ENCODE measurements around the gene KLF11.
"Not testable (repeated sequence)": the region's sequence is repeated elsewhere in the genome, so short reads cannot be mapped to it uniquely, and the experiment has no call there.

KLF11 gene

GRCh38 chr2:10029875-10030223 is 13.5 kb upstream of the KLF11 start:
- ATAC-seq (no peak), DNase-seq (no peak)
- Mint-ChIP-seq H3K27ac (peak overlapping the region; percentile 72 to 88), H3K27me3 (no peaks in the 10 kb centered on the region), H3K4me3 (peak overlapping the region; percentile 56 to 82), H3K9me3 (no peaks in the 10 kb centered on the region), H3K4me1 (peaks cover 27% of the 10 kb centered on the region)

GRCh38 chr2:10030311-10030736 is 13.0 kb upstream of the KLF11 start:
- Mint-ChIP-seq H3K27me3 (no peaks in the 10 kb centered on the region), H3K4me3 (no peak overlapping the region), H3K27ac (peak overlapping the region in 1 of 2 donors; percentile 29), H3K9me3 (no peaks in the 10 kb centered on the region), H3K4me1 (peaks cover 31% of the 10 kb centered on the region)
- ATAC-seq, result no peak
- DNase-seq, result no peak

GRCh38 chr2:10030798-10031197 is 12.6 kb upstream of the KLF11 start:
- not testable (repeated sequence) for H3K27ac Mint-ChIP-seq, H3K27me3 Mint-ChIP-seq, DNase-seq, H3K4me3 Mint-ChIP-seq, ATAC-seq, H3K9me3 Mint-ChIP-seq
- peaks cover 35% of the 10 kb centered on the region for H3K4me1 Mint-ChIP-seq

GRCh38 chr2:10031886-10032745 is 11.2 kb upstream of the KLF11 start:
- Mint-ChIP-seq H3K27me3 (no peaks in the 10 kb centered on the region), H3K4me1 (peaks cover 42% of the 10 kb centered on the region), H3K9me3 (no peaks in the 10 kb centered on the region), H3K4me3 (no peak overlapping the region), H3K27ac (no peak overlapping the region)
- no peak for DNase-seq
- ATAC-seq, result no peak

GRCh38 chr2:10032746-10033105 is 10.6 kb upstream of the KLF11 start:
- Mint-ChIP-seq H3K4me3 (no peak overlapping the region), H3K27ac (no peak overlapping the region), H3K4me1 (peaks cover 42% of the 10 kb centered on the region), H3K27me3 (no peaks in the 10 kb centered on the region), H3K9me3 (no peaks in the 10 kb centered on the region)
- no peak for DNase-seq
- no peak for ATAC-seq

GRCh38 chr2:10033251-10034006 is 9.9 kb upstream of the KLF11 start:
- DNase-seq, result no peak
- no peak for ATAC-seq
- H3K4me3 Mint-ChIP-seq, result no peak overlapping the region
- peaks cover 40% of the 10 kb centered on the region for H3K4me1 Mint-ChIP-seq
- peak overlapping the region in 1 of 2 donors; percentile 87 for H3K27ac Mint-ChIP-seq
- no peaks in the 10 kb centered on the region for H3K9me3 Mint-ChIP-seq
- H3K27me3 Mint-ChIP-seq, result no peaks in the 10 kb centered on the region

- H3K27ac Mint-ChIP-seq, result no peak overlapping the region
- ATAC-seq (no peak), DNase-seq (no peak)
- H3K4me3 Mint-ChIP-seq, result no peak overlapping the region
- H3K27me3 Mint-ChIP-seq, result no peaks in the 10 kb centered on the region
- peaks cover 30% of the 10 kb centered on the region for H3K4me1 Mint-ChIP-seq
- H3K9me3 Mint-ChIP-seq, result no peaks in the 10 kb centered on the region
Observed at GRCh38 chr2:10034333-10035052, 8.9 kb upstream of the KLF11 start.

GRCh38 chr2:10035053-10035422 is 8.3 kb upstream of the KLF11 start:
- no peaks in the 10 kb centered on the region for H3K9me3 Mint-ChIP-seq
- no peak overlapping the region for H3K27ac Mint-ChIP-seq
- no peaks in the 10 kb centered on the region for H3K27me3 Mint-ChIP-seq
- H3K4me1 Mint-ChIP-seq, result peaks cover 24% of the 10 kb centered on the region
- no peak for ATAC-seq
- H3K4me3 Mint-ChIP-seq, result no peak overlapping the region
- DNase-seq, result no peak

GRCh38 chr2:10035633-10036032 is 7.7 kb upstream of the KLF11 start:
- H3K27ac Mint-ChIP-seq, result peak overlapping the region in 1 of 2 donors; percentile 4
- DNase-seq (no peak), ATAC-seq (no peak)
- H3K27me3 Mint-ChIP-seq, result no peaks in the 10 kb centered on the region
- H3K4me1 Mint-ChIP-seq, result peaks cover 19% of the 10 kb centered on the region
- H3K9me3 Mint-ChIP-seq, result no peaks in the 10 kb centered on the region
- H3K4me3 Mint-ChIP-seq, result no peak overlapping the region

GRCh38 chr2:10036095-10036884 is 7.1 kb upstream of the KLF11 start:
- Mint-ChIP-seq H3K27me3 (peaks cover under 1% of the 10 kb centered on the region), H3K27ac (no peak overlapping the region), H3K4me1 (peaks cover 19% of the 10 kb centered on the region), H3K4me3 (no peak overlapping the region), H3K9me3 (no peaks in the 10 kb centered on the region)
- DNase-seq (peak in 1 of 2 donors; percentile 64), ATAC-seq (peak; percentile 86)

- no peaks in the 10 kb centered on the region for H3K9me3 Mint-ChIP-seq
- peaks cover 17% of the 10 kb centered on the region for H3K27me3 Mint-ChIP-seq
- ATAC-seq, result no peak
- H3K27ac Mint-ChIP-seq, result no peak overlapping the region
- peaks cover 28% of the 10 kb centered on the region for H3K4me1 Mint-ChIP-seq
- H3K4me3 Mint-ChIP-seq, result no peak overlapping the region
- DNase-seq, result no peak
Observed at GRCh38 chr2:10038123-10038522, 5.2 kb upstream of the KLF11 start.

- H3K4me1 Mint-ChIP-seq, result peaks cover 28% of the 10 kb centered on the region
- DNase-seq (no peak), ATAC-seq (no peak)
- H3K4me3 Mint-ChIP-seq, result no peak overlapping the region
- H3K9me3 Mint-ChIP-seq, result no peaks in the 10 kb centered on the region
- H3K27me3 Mint-ChIP-seq, result peaks cover 17% of the 10 kb centered on the region
- no peak overlapping the region for H3K27ac Mint-ChIP-seq
Observed at GRCh38 chr2:10038716-10039115, 4.6 kb upstream of the KLF11 start.

GRCh38 chr2:10039658-10040410 is 3.5 kb upstream of the KLF11 start:
- no peak overlapping the region for H3K27ac Mint-ChIP-seq
- ATAC-seq (no peak), DNase-seq (no peak)
- no peaks in the 10 kb centered on the region for H3K9me3 Mint-ChIP-seq
- H3K4me3 Mint-ChIP-seq, result no peak overlapping the region
- peaks cover 17% of the 10 kb centered on the region for H3K27me3 Mint-ChIP-seq
- peaks cover 32% of the 10 kb centered on the region for H3K4me1 Mint-ChIP-seq

GRCh38 chr2:10041711-10042110 is 1.6 kb upstream of the KLF11 start:
- ATAC-seq (no peak), DNase-seq (no peak)
- Mint-ChIP-seq H3K27me3 (peaks cover 17% of the 10 kb centered on the region), H3K9me3 (no peaks in the 10 kb centered on the region), H3K27ac (no peak overlapping the region), H3K4me1 (peaks cover 27% of the 10 kb centered on the region), H3K4me3 (peak overlapping the region in 1 of 2 donors; percentile 30)

Measured in stimulated activated naive CD8-positive, alpha-beta T cell treated with anti-CD3 and anti-CD28 coated beads, Interleukin-15, amount 100 ng/mL, for 72 hours (primary cell).